HG03097 (cell line): ENCODE results near the gene MAGEA2B.
"Not testable (repeated sequence)": the region's sequence is repeated elsewhere in the genome, so short reads cannot be mapped to it uniquely, and the experiment has no call there.

Source experiments
- ATAC-seq: cut with Tn5 transposase; IDR thresholded peaks from one replicate; pipeline ENCODE4 v1.9.1; 2021; ENCODE audit not compliant: unreplicated experiment, low FRiP score

MAGEA2B gene

GRCh38 chrX:152754871-152755270 lies 40.4 kb downstream of the MAGEA2B start:
- ATAC-seq = not testable (repeated sequence)

DNA sequence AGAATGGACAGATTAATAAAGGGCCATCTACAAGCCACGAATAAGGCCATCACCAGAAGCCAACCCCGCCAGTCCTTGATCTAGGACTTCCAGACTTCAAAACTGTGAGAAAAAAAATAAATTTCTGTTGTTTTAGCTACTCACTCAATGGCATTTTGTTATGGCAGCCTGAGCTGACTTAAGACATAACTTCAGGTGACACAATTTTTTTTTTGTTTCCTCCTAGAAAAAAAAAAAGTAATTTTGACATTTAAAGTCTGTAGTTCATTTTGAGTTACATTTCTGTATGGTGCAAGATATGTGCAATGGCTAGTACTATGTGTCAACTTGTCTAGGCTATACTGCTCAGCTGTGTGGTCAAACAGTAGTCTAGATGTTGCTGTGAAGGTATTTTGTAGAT lies 44.5 kb downstream of the MAGEA2B start, which contains the start of gene CSAG3:
CSAG3 (plus strand) TSS at position 301 of the 400 bp plus-strand sequence.
- ATAC-seq = not testable (repeated sequence)

DNA sequence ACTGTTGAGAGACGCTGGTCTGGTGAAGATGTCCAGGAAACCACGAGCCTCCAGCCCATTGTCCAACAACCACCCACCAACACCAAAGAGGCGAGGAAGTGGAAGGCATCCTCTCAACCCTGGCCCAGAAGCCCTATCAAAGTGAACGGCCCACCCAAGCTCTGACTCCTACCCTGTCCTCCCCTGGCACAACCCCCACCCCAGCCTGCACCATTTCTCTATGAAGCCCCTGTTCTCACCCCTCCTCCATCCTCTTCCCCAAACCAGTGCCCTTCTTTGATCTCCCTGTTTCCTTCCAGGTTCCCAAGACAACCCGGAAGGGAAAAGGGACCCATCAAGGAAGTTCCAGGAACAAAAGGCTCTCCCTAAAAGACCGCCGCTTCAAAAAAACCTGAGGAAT lies 45.1 kb downstream of the MAGEA2B start:
- not testable (repeated sequence) for ATAC-seq

- ATAC-seq = not testable (repeated sequence)
These were observed 47.2 kb downstream of the MAGEA2B start for GRCh38 chrX:152761582-152761981.

DNA sequence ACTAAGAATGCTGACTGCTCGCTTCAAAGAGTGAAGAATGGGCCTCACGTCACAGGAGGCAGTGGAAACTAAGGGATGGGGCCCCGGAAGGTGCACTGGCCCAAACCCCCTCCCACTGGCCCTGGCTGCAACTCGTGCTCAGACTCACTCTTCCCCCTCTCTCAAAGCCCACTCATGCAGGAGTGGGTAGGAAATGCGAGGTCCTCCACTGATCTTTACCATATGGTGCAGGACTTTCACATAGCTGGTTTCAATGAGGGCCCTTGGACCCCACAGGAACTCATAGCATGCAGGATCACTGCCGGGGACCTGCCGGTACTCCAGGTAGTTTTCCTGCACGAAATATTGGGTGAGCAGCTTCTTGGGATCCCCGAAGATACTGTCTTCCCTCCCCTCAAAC lies 52.1 kb downstream of the MAGEA2B start:
- not testable (repeated sequence) for ATAC-seq
